ENCODE measurements around the gene TSC22D4.

Gene TSC22D4

GRCh38 chr7:100426516-100426915 is 52.5 kb downstream of the TSC22D4 start:
- no peak for DNase-seq

DNA sequence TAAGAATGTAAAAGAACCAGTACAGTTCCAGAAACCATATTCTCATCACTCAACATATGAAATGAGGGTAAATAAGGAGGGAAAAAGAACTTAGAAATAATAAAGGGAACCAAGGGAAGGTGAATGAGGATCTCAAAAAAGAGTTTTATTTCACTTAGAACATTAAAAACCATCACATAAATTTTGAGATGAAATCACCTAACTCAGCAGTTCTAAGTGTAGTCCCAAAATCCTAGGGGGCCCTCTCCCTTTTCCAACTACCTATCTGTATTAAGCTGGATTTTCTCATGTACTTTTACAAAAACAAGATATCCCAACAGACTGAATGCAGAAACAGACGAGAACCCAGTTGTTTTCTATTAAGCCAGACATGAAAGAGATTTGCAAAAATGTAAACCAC is 53.7 kb downstream of the TSC22D4 start:
- no peak for DNase-seq

GRCh38 chr7:100423315-100423714 is 55.7 kb downstream of the TSC22D4 start:
- no peak for DNase-seq

DNA sequence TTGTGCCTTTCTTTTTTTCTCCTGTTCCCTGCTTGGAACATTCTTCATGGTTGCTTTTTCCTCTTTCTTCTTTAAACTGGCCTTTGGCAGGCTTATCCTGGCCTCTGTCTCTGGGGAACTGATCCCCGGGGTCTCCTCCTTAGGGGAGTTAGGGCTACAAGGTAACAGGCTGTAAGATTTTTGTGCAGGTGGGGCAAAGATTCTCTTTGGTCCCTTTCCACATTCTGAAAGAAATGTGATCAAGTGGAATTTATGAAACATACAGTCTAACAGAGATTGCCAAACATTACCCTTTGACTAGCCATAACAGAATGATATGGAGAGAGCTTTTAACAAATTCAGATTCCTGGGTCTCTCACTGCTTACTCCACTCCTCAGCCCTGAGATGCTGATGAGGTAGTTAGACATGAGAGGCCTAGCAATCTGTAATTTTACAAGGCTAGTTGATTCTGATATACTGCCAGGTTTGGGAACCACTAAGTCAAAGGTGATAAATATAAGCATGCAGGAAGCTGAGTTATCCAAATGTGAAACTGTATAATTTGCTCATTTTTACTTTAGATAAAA is 59.3 kb downstream of the TSC22D4 start:
- no peak for DNase-seq

DNA sequence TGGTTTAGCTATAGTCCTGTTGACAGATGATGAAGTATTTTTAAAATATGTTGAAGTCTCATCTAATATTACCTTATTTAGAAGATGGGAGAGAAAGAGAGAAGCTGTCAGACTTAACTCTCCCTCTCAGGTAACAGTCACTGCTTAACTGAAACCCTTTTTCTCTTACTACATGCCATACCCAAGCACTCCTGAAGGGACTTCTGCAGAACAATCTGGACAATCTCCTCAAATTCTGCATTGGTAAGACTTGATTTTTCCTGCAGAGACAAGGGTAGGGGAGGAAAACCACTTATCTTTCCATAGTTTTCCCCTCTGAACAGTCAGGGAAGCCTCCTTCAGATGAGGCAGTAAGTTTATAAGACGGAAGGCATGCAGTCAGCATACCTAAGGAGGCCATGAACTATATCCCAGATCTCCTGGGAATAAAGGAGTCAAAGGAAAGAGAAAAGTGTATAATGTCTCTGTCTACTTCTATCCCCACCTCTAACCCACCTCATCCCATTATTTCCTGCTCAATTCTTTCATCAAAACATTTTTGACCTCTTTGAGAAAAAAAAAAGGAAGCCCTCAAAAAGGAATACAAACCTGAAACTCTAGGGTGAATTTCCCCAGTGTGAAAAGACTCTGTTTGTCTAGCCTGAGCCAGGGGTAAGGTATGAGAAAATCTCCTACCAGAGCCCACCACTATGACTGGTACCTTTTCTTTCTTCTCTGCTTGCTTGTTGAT is 59.9 kb downstream of the TSC22D4 start:
- peak; percentile 50 for DNase-seq

Measured in fibroblast of skin of right biceps (primary cell).